HCT116 (cell line): ENCODE measurements around the gene GFPT2. TPM values are rescaled to one million over a fixed set of nuclear protein-coding genes. Genes with fewer than 3 reads are reported as not detected.

ENCODE experiments used
- ATAC-seq: fragments of 200-7000 bp; cut with Tn5 transposase; 2 replicates; pipeline ENCODE4 v1.9.1; 2020; ENCODE audit warnings: mild to moderate bottlenecking, moderate library complexity
- BruUV-seq: library from RNA; stranded (reverse); fragments of 400-500 nt; replicated peaks from 2 replicates; lab custom pipeline; 2021; lab: Mats Ljungman, UMichigan
- CTCF ChIA-PET: fragments of 300-600 bp; sonication (Branson Sonifier 250); formaldehyde crosslinking; loops from one replicate; lab custom pipeline; 2021; ENCODE audit warnings: antibody characterized with exemption; lab: Charles Lee
- POLR2A ChIA-PET: fragments of 300-600, 350-600 bp; sonication (Branson Sonifier 250); formaldehyde crosslinking; loops from one replicate; lab custom pipeline; 2021; ENCODE audit warnings: antibody characterized with exemption; lab: Charles Lee
- RAD21 ChIA-PET, 2 experiments: fragments of 300-600 bp; sonication (Branson Sonifier 250); formaldehyde crosslinking; loops; one replicate each; lab custom pipeline; 2023; ENCODE audit warnings: low total read pairs in 2 of 2; ENCODE audit not compliant: uncharacterized antibody in 2 of 2, unreplicated experiment in 2 of 2, low non-redundant PET in 1 of 2; lab: Charles Lee
- DNase-seq: peaks from one replicate; pipeline ENCODE4 v3.0.0-alpha.2; 2010; ENCODE audit warnings: low read depth, low spot score
- H2AFZ ChIP-seq: fragments of 200-600 bp; shearing (Covaris generic), sonication (generic); 2 replicates; pipeline ENCODE4 v1.6.1; 2017; ENCODE audit warnings: low read depth, mixed run types, mixed read lengths, antibody characterized with exemption, low read length; ENCODE audit not compliant: poor library complexity, severe bottlenecking
- H3K27ac ChIP-seq: 2 replicates; pipeline ENCODE4 v1.5.1; 2012; ENCODE audit warnings: low read depth, low read length
- H3K27me3 ChIP-seq: fragments of 200-600 bp; sonication (generic); 2 replicates; pipeline ENCODE4 v1.6.1; 2016; ENCODE audit warnings: mixed run types, low read length, mixed read lengths; ENCODE audit not compliant: insufficient read depth
- H3K36me3 ChIP-seq, 2 experiments: fragments of 200-500 bp in 1 of 2; fragments of 200-600 bp in 1 of 2; sonication (Bioruptor generic) in 1 of 2; sonication (generic) in 1 of 2; 2 replicates each; pipeline versions ENCODE4 v1.5.1 to v1.6.1; 2014 to 2016; ENCODE audit warnings: low read length in 2 of 2, inconsistent platforms in 1 of 2, mixed read lengths in 1 of 2, mixed run types in 1 of 2; ENCODE audit not compliant: insufficient read depth in 2 of 2, control insufficient read depth in 1 of 2
- H3K4me1 ChIP-seq, 2 experiments: fragments of 200-600 bp in 1 of 2; sonication (generic) in 1 of 2; 2 replicates each; pipeline versions ENCODE4 v1.5.1 to v1.6.1; 2012 to 2017; ENCODE audit warnings: low read length in 2 of 2, inconsistent platforms in 1 of 2, mild to moderate bottlenecking in 1 of 2, mixed read lengths in 1 of 2, mixed run types in 1 of 2, moderate library complexity in 1 of 2; ENCODE audit not compliant: insufficient read depth in 2 of 2, control insufficient read depth in 1 of 2
- H3K4me2 ChIP-seq: fragments of 200-600 bp; sonication (generic); 2 replicates; pipeline ENCODE4 v1.6.1; 2017; ENCODE audit warnings: mixed run types, low read length, mixed read lengths
- H3K4me3 ChIP-seq, 2 experiments: fragments of 200-600 bp in 1 of 2; sonication (generic) in 1 of 2; replicated peaks in 1 of 2; 2 replicates each; pipeline ENCODE4 v1.5.1; 2011 to 2016; ENCODE audit warnings: low read length in 2 of 2, control low read depth in 1 of 2, low read depth in 1 of 2, mild to moderate bottlenecking in 1 of 2, mixed read lengths in 1 of 2, mixed run types in 1 of 2
- H3K79me2 ChIP-seq: fragments of 200-600 bp; sonication (generic); 2 replicates; pipeline ENCODE4 v1.6.1; 2017; ENCODE audit warnings: mild to moderate bottlenecking, mixed run types, low read length, moderate library complexity, mixed read lengths; ENCODE audit not compliant: insufficient read depth
- H3K9ac ChIP-seq: fragments of 200-600 bp; sonication (generic); 2 replicates; pipeline ENCODE4 v1.6.1; 2016; ENCODE audit warnings: low read length, mixed read lengths
- H3K9me2 ChIP-seq: fragments of 200-600 bp; sonication (generic), shearing (Covaris generic); 2 replicates; pipeline ENCODE4 v1.6.1; 2017; ENCODE audit warnings: mixed run types, mild to moderate bottlenecking, moderate library complexity; ENCODE audit not compliant: insufficient read depth
- H3K9me3 ChIP-seq, 2 experiments: fragments of 200-500 bp in 1 of 2; fragments of 200-600 bp in 1 of 2; sonication (Bioruptor generic) in 1 of 2; sonication (generic) in 1 of 2; 2 replicates each; pipeline ENCODE4 v1.6.1; 2014 to 2017; ENCODE audit warnings: low read length in 2 of 2, mixed read lengths in 2 of 2, inconsistent platforms in 1 of 2, low read depth in 1 of 2, mild to moderate bottlenecking in 1 of 2, mixed run types in 1 of 2, moderate library complexity in 1 of 2; ENCODE audit not compliant: control insufficient read depth in 1 of 2, insufficient read depth in 1 of 2
- H4K20me1 ChIP-seq: fragments of 200-600 bp; sonication (generic), shearing (Covaris generic); 2 replicates; pipeline ENCODE4 v1.6.1; 2017; ENCODE audit warnings: mixed run types, mild to moderate bottlenecking, moderate library complexity; ENCODE audit not compliant: insufficient read depth
- CBX3 ChIP-seq: IDR thresholded peaks from 2 replicates; pipeline ENCODE4 v1.6.1; 2012; ENCODE audit warnings: low read depth
- CTCF ChIP-seq, 3 experiments: fragments of 200-600 bp in 1 of 3; sonication (generic) in 1 of 3; IDR thresholded peaks in 2 of 3; conservative IDR thresholded peaks in 1 of 3; 2 replicates each; pipeline ENCODE4 v1.5.1; 2012 to 2017; ENCODE audit warnings: low read depth in 2 of 3, low read length in 2 of 3, antibody characterized with exemption in 1 of 3, borderline replicate concordance in 1 of 3, control low read depth in 1 of 3, mild to moderate bottlenecking in 1 of 3, mixed read lengths in 1 of 3, mixed run types in 1 of 3, moderate library complexity in 1 of 3; ENCODE audit not compliant: insufficient read depth in 1 of 3
- EGR1 ChIP-seq: IDR thresholded peaks from 2 replicates; pipeline ENCODE4 v1.6.1; 2012; ENCODE audit warnings: low read depth
- ELF1 ChIP-seq: IDR thresholded peaks from 2 replicates; pipeline ENCODE4 v1.6.1; 2012; ENCODE audit warnings: low read depth, borderline replicate concordance
- EZH2 ChIP-seq: fragments of 200-600 bp; sonication (generic); IDR thresholded peaks from 2 replicates; pipeline ENCODE4 v1.6.1; 2017; ENCODE audit warnings: antibody characterized with exemption, mixed run types
- EZH2phosphoT487 ChIP-seq: fragments of 200-600 bp; IDR thresholded peaks from 2 replicates; pipeline ENCODE4 v1.6.1; 2018; ENCODE audit warnings: antibody characterized with exemption, borderline replicate concordance
- FOSL1 ChIP-seq: IDR thresholded peaks from 2 replicates; pipeline ENCODE4 v1.6.1; 2012; ENCODE audit warnings: low read depth
- JUND ChIP-seq: IDR thresholded peaks from 2 replicates; pipeline ENCODE4 v1.6.1; 2012
- MAX ChIP-seq: IDR thresholded peaks from 2 replicates; pipeline ENCODE4 v1.6.1; 2012
- POLR2A ChIP-seq: IDR thresholded peaks from 2 replicates; pipeline ENCODE4 v1.7.0; 2011; ENCODE audit warnings: borderline replicate concordance; ENCODE audit not compliant: insufficient read depth, insufficient read length; ENCODE audit errors: extremely low read depth
- RAD21 ChIP-seq: IDR thresholded peaks from 2 replicates; pipeline ENCODE4 v1.6.1; 2012; ENCODE audit warnings: low read depth, mild to moderate bottlenecking
- SIN3A ChIP-seq: IDR thresholded peaks from 2 replicates; pipeline ENCODE4 v1.6.1; 2012; ENCODE audit warnings: low read depth
- TCF7L2 ChIP-seq: IDR thresholded peaks from 2 replicates; pipeline ENCODE4 v1.7.0; 2011; ENCODE audit warnings: borderline replicate concordance, inconsistent platforms; ENCODE audit not compliant: insufficient read depth, insufficient read length; ENCODE audit errors: extremely low read depth
- ZBTB33 ChIP-seq: IDR thresholded peaks from 2 replicates; pipeline ENCODE4 v1.6.1; 2011; ENCODE audit warnings: mild to moderate bottlenecking, low read length, moderate library complexity; ENCODE audit not compliant: insufficient replicate concordance; ENCODE audit errors: extremely low read depth
- ZNF274 ChIP-seq: fragments of 200-500 bp; sonication (Bioruptor generic); IDR thresholded peaks from 2 replicates; pipeline ENCODE4 v1.6.1; 2014; ENCODE audit warnings: mild to moderate bottlenecking, low read depth, low read length, inconsistent platforms
- intact Hi-C: fragments of 100-400 bp; cut with micrococcal nuclease; formaldehyde crosslinking; loops from 2 replicates; pipeline ENCODE4 v1.10.0; 2022
- total RNA-seq: library from RNA; stranded (reverse); gene quantifications from one replicate; pipeline ENCODE4 v1.2.1, GENCODE V29; 2021; ENCODE audit not compliant: unreplicated experiment

The GFPT2 gene
- total RNA-seq, 1 experiment from 2014 or later, result 16.1 TPM

- no peaks in the 10 kb centered on the region for H4K20me1 ChIP-seq
- no peaks in the 10 kb centered on the region for H3K27me3 ChIP-seq
- no peaks in the 10 kb centered on the region for H3K9me2 ChIP-seq
- H3K79me2 ChIP-seq, result no peaks in the 10 kb centered on the region
- TF ChIP-seq FOSL1 (no peak), SIN3A (no peak), ZNF274 (no peak), EZH2 (no peak), TCF7L2 (no peak), JUND (no peak), POLR2A (no peak), EZH2phosphoT487 (no peak)
- H3K36me3 ChIP-seq, result no peaks in the 10 kb centered on the region
- POLR2A ChIA-PET, result no interaction called here
- RAD21 ChIA-PET, result no interaction called here
- H3K27ac ChIP-seq, result no peak overlapping the region
- H3K4me1 ChIP-seq, result peaks cover 0 to 6% of the 10 kb centered on the region in 2 experiments; a peak in 1 of 4 replicates
- CTCF ChIA-PET, result no interaction called here
- no peaks in the 10 kb centered on the region for H3K9me3 ChIP-seq
- H3K4me3 ChIP-seq, result no peak overlapping the region
- H2AFZ ChIP-seq, result no peak overlapping the region
- DNase-seq (no peak), ATAC-seq (no peak)
- no peak overlapping the region for H3K4me2 ChIP-seq
- H3K9ac ChIP-seq, result no peak overlapping the region
- intact Hi-C loops, result no loop called here
- no TSS peak for BruUV-seq
These were observed 46.5 kb upstream of the GFPT2 start for GRCh38 chr5:180399401-180400215.

GRCh38 chr5:180396926-180397325 is 43.8 kb upstream of the GFPT2 start:
- Histone ChIP-seq H3K9me2 (no peaks in the 10 kb centered on the region), H3K4me2 (no peak overlapping the region), H3K79me2 (no peaks in the 10 kb centered on the region), H3K27me3 (no peaks in the 10 kb centered on the region), H3K36me3 (no peaks in the 10 kb centered on the region), H3K4me1 (peaks cover 0 to 6% of the 10 kb centered on the region in 2 experiments; a peak in 1 of 4 replicates), H3K9me3 (no peaks in the 10 kb centered on the region), H2AFZ (no peak overlapping the region), H3K27ac (no peak overlapping the region), H4K20me1 (no peaks in the 10 kb centered on the region), H3K4me3 (no peak overlapping the region), H3K9ac (no peak overlapping the region)
- TF ChIP-seq POLR2A (no peak), EGR1 (no peak), MAX (no peak), ZBTB33 (no peak), CTCF (IDR thresholded peaks at IDR 0.05 in 2 of 3, conservative IDR thresholded peaks at IDR 0.05 in 1 of 3; ENCODE audit: borderline replicate concordance in 1 of 3, insufficient read depth in 1 of 3, low read depth in 2 of 3, low read length in 2 of 3) (no peak), CBX3 (no peak), RAD21 (no peak), ELF1 (no peak), TCF7L2 (no peak), SIN3A (no peak), EZH2phosphoT487 (no peak), FOSL1 (no peak)
- POLR2A ChIA-PET, result no interaction called here
- RAD21 ChIA-PET, result no interaction called here
- BruUV-seq, result no TSS peak
- intact Hi-C loops, result no loop called here
- no peak for ATAC-seq
- no peak for DNase-seq
- CTCF ChIA-PET, result no interaction called here
